Sigmoid colon (tissue), 4 donors: Measurements from ENCODE around the gene CNN2.

Experiments used
- CTCF ChIP-seq, 4 experiments: fragments of 450-650 bp in 3 of 4; fragments of 200-600 bp in 1 of 4; IDR thresholded peaks; one replicate each; pipeline ENCODE4 v1.5.1; 2016 to 2019; ENCODE audit warnings: antibody characterized with exemption in 4 of 4, mild to moderate bottlenecking in 3 of 4, moderate library complexity in 2 of 4
- POLR2A ChIP-seq, 2 donors: fragments of 450-650 bp; IDR thresholded peaks; one replicate each; pipeline ENCODE4 v1.6.1; 2016; ENCODE audit warnings: antibody characterized with exemption in 2 of 2, mild to moderate bottlenecking in 2 of 2, moderate library complexity in 2 of 2
- POLR2AphosphoS5 ChIP-seq, 4 donors: sonication (generic); formaldehyde crosslinking; IDR thresholded peaks; one replicate each; pipeline ENCODE4 v1.6.1; 2017; ENCODE audit warnings: antibody characterized with exemption in 4 of 4

GRCh38 chr19:1041835-1042685, 15.7 kb downstream of the CNN2 start:
- no peak for TF ChIP-seq CTCF (IDR thresholded peaks at IDR 0.05)
- TF ChIP-seq POLR2A (IDR thresholded peaks at IDR 0.05), result peak in 1 of 2 donors; percentile 21
- TF ChIP-seq POLR2AphosphoS5 (IDR thresholded peaks at IDR 0.05), result no peak
